ENCODE measurements around the gene ANKS3. TPM values are rescaled to one million over a fixed set of nuclear protein-coding genes. Genes with fewer than 3 reads are reported as not detected.

Gene ANKS3
- total RNA-seq, 4 donors from 2014 or later = 22.9 to 35.3 (median 25.1) TPM

GRCh38 chr16:4664538-4665418, 69.3 kb downstream of the ANKS3 start:
- peak overlapping the region in 1 of 3 donors; percentile 38 for H3K27ac ChIP-seq
- 59 to 66% methylated on average over 19 to 23 of the region's 26 CpGs for WGBS, 2 donors
- H3K36me3 ChIP-seq = peaks cover 26 to 33% of the 10 kb centered on the region in 2 donors

DNA sequence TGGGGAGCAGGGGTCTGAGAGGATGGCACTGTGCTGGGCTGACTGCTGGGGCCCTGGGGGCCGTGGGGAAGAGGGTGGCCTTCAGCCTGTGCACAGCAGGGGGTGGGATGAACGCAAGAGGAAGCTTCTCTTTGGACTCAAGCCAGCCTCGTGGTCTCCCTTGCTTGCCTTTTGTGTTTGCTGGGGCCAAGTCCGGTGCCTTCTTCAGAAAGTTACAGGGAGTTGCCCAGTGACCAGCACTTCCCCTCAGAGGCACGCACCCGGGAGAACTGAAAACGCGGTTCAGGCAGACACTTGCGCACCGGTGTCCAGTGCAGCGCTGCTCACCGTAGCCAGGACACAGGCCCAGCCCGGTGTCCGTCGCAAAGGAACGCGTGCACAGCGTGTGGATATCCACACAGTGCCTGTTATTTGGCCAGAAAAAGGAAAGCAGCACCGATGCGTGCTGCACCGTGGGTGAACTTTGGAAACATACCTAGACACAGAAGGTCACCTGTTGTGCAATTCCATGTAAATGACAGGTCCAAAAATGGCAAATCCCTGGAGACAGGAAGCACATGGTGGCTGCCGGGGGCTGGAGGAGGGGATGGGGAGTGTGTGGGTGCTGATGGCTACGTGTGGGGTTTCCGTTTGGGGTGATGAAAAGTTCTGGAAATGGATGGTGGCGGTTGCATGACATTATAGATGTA, 70.2 kb downstream of the ANKS3 start:
- 80 to 90% methylated on average over 20 to 25 of the region's 25 CpGs for WGBS, 2 donors
- no peak for DNase-seq
- Histone ChIP-seq H3K36me3 (peaks cover 24 to 28% of the 10 kb centered on the region in 2 donors), H3K27me3 (no peaks in the 10 kb centered on the region), H3K4me3 (replicated peaks in 1 of 3) (no peak overlapping the region), H3K4me1 (peaks cover 34 to 39% of the 10 kb centered on the region in 2 donors), H3K9me3 (no peaks in the 10 kb centered on the region), H3K27ac (peak overlapping the region in 1 of 3 donors; percentile 43)
- intact Hi-C loops (cut with DNase I) = no loop called here
- no peak for TF ChIP-seq POLR2A (IDR thresholded peaks at IDR 0.05)
- TF ChIP-seq, protein P1, sequence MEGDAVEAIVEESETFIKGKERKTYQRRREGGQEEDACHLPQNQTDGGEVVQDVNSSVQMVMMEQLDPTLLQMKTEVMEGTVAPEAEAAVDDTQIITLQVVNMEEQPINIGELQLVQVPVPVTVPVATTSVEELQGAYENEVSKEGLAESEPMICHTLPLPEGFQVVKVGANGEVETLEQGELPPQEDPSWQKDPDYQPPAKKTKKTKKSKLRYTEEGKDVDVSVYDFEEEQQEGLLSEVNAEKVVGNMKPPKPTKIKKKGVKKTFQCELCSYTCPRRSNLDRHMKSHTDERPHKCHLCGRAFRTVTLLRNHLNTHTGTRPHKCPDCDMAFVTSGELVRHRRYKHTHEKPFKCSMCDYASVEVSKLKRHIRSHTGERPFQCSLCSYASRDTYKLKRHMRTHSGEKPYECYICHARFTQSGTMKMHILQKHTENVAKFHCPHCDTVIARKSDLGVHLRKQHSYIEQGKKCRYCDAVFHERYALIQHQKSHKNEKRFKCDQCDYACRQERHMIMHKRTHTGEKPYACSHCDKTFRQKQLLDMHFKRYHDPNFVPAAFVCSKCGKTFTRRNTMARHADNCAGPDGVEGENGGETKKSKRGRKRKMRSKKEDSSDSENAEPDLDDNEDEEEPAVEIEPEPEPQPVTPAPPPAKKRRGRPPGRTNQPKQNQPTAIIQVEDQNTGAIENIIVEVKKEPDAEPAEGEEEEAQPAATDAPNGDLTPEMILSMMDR (IDR thresholded peaks at IDR 0.05) = no peak

More at GRCh38 chr16:4664538-4665418, 69.3 kb downstream of the ANKS3 start:
- Histone ChIP-seq H3K27me3 (no peaks in the 10 kb centered on the region), H3K9me3 (no peaks in the 10 kb centered on the region), H3K4me3 (replicated peaks in 1 of 3) (no peak overlapping the region), H3K4me1 (peaks cover 25 to 30% of the 10 kb centered on the region in 2 donors)
- TF ChIP-seq, protein P1 (IDR thresholded peaks at IDR 0.05) = no peak
- TF ChIP-seq POLR2A (IDR thresholded peaks at IDR 0.05) = no peak
- intact Hi-C loops (cut with DNase I) = no loop called here
- DNase-seq = peak; percentile 35 to 37

- DNase-seq = no peak
- 66 to 93% methylated on average over 4 to 5 of the region's 5 CpGs for WGBS, 2 donors
- peak overlapping the region in 1 of 3 donors; percentile 43 for H3K27ac ChIP-seq
Measured at GRCh38 chr16:4663465-4663776, 70.7 kb downstream of the ANKS3 start.

DNA sequence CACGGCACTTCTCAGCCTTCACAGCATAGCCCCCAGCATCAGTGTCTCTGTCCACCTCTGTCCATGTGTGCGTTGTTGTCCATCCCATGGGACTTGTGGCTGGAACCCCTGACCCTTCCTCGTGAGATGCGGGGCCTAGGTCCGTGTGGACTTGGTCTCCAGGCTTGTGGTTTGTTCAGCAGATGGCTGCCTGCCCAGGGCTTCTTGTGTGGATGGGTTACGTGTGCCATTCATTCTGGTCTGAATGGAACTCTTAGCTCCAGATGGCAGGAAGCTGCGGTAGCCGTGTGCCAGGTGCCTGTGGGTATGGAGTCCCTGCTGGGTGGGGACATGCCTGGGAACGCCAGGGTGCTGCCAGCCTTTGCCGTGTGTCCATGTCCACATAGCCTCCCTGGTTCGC, 72.4 kb downstream of the ANKS3 start:
- no peaks in the 10 kb centered on the region for H3K27me3 ChIP-seq
- peaks cover 37 to 43% of the 10 kb centered on the region in 2 donors for H3K4me1 ChIP-seq
- intact Hi-C loops (cut with DNase I) = no loop called here
- peak; percentile 77 to 79 for DNase-seq
- peak overlapping the region in 1 of 3 donors; percentile 71 for H3K27ac ChIP-seq
- no peak for TF ChIP-seq POLR2A (IDR thresholded peaks at IDR 0.05)
- TF ChIP-seq, protein P1 (IDR thresholded peaks at IDR 0.05) = no peak
- no peaks in the 10 kb centered on the region for H3K9me3 ChIP-seq
- 51 to 84% methylated on average over 4 of the region's 11 CpGs for WGBS, 2 donors
- no peak overlapping the region for H3K4me3 ChIP-seq (replicated peaks in 1 of 3)
- peaks cover 8 to 22% of the 10 kb centered on the region in 2 donors for H3K36me3 ChIP-seq

More at GRCh38 chr16:4663465-4663776, 70.7 kb downstream of the ANKS3 start:
- H3K36me3 ChIP-seq = peaks cover 22 to 28% of the 10 kb centered on the region in 2 donors
- H3K27me3 ChIP-seq = no peaks in the 10 kb centered on the region
- no peaks in the 10 kb centered on the region for H3K9me3 ChIP-seq
- TF ChIP-seq, protein P1 (IDR thresholded peaks at IDR 0.05) = no peak
- TF ChIP-seq POLR2A (IDR thresholded peaks at IDR 0.05) = no peak
- H3K4me3 ChIP-seq (replicated peaks in 1 of 3) = no peak overlapping the region
- intact Hi-C loops (cut with DNase I) = no loop called here
- H3K4me1 ChIP-seq = peaks cover 37 to 43% of the 10 kb centered on the region in 2 donors

Data from thyroid gland (tissue), 4 donors.